Naive thymus-derived CD4-positive, alpha-beta T cell (primary cell): ENCODE results near the gene CACNA1C. TPM values are rescaled to one million over a fixed set of nuclear protein-coding genes. Genes with fewer than 3 reads are reported as not detected.

ENCODE experiments used
- ATAC-seq: fragments of 150-1000 bp; cut with Tn5 transposase; 2 replicates; pipeline ENCODE4 v1.10.0; 2021; ENCODE audit warnings: mild to moderate bottlenecking, moderate library complexity
- CTCF ChIA-PET: fragments of 350-600 bp; sonication (Branson Sonifier 250); formaldehyde crosslinking; loops from one replicate; lab custom pipeline; 2021; ENCODE audit warnings: antibody characterized with exemption; lab: Charles Lee
- POLR2A ChIA-PET: fragments of 350-600 bp; sonication (Branson Sonifier 250); formaldehyde crosslinking; loops from one replicate; lab custom pipeline; 2021; ENCODE audit warnings: antibody characterized with exemption, inconsistent platforms; lab: Charles Lee
- DNase-seq, 9 donors: peaks; one replicate each; pipeline versions ENCODE4 v3.0.0 to v3.0.0-alpha.2; 2020 to 2022; ENCODE audit warnings: mixed read lengths in 1 of 9
- H3K27ac ChIP-seq: one replicate; pipeline ENCODE4 v1.7.0; 2013; ENCODE audit warnings: mild to moderate bottlenecking, low read depth, low read length, moderate library complexity
- H3K27me3 ChIP-seq, 2 donors: one replicate each; pipeline ENCODE4 v1.7.0; 2013; ENCODE audit warnings: low read length in 2 of 2, mild to moderate bottlenecking in 2 of 2, moderate library complexity in 2 of 2; ENCODE audit not compliant: control insufficient read depth in 2 of 2, insufficient read depth in 2 of 2
- H3K36me3 ChIP-seq, 3 experiments: 1 replicate in 2 of 3; 2 replicates in 1 of 3; pipeline ENCODE4 v1.7.0; 2013; ENCODE audit warnings: low read length in 3 of 3, mild to moderate bottlenecking in 3 of 3, moderate library complexity in 1 of 3; ENCODE audit not compliant: insufficient read depth in 3 of 3, control insufficient read depth in 2 of 3
- H3K4me1 ChIP-seq, 2 donors: one replicate each; pipeline ENCODE4 v1.7.0; 2013; ENCODE audit warnings: low read length in 2 of 2, mild to moderate bottlenecking in 2 of 2, moderate library complexity in 1 of 2; ENCODE audit not compliant: control insufficient read depth in 2 of 2, insufficient read depth in 2 of 2
- H3K4me3 ChIP-seq: 2 replicates; pipeline ENCODE4 v1.7.0; 2013; ENCODE audit warnings: mild to moderate bottlenecking, low read length
- H3K9me3 ChIP-seq, 3 experiments: 1 replicate in 2 of 3; 2 replicates in 1 of 3; pipeline ENCODE4 v1.7.0; 2013; ENCODE audit warnings: low read length in 3 of 3; ENCODE audit not compliant: control insufficient read depth in 2 of 3
- H3K27ac Mint-ChIP-seq, 9 donors: one replicate each; pipeline ENCODE4 v1.8.0; 2020 to 2022; ENCODE audit warnings: mixed read lengths in 9 of 9, mild to moderate bottlenecking in 8 of 9, moderate library complexity in 5 of 9, inconsistent platforms in 2 of 9
- H3K27me3 Mint-ChIP-seq, 5 donors: one replicate each; pipeline ENCODE4 v1.8.0; 2021 to 2022; ENCODE audit warnings: mixed read lengths in 5 of 5, mild to moderate bottlenecking in 1 of 5
- H3K36me3 Mint-ChIP-seq, 5 donors: one replicate each; pipeline ENCODE4 v1.8.0; 2020 to 2022; ENCODE audit warnings: mixed read lengths in 5 of 5, mild to moderate bottlenecking in 3 of 5, inconsistent platforms in 1 of 5
- H3K4me1 Mint-ChIP-seq, 7 donors: one replicate each; pipeline ENCODE4 v1.8.0; 2020 to 2022; ENCODE audit warnings: mixed read lengths in 7 of 7, mild to moderate bottlenecking in 3 of 7, inconsistent platforms in 1 of 7
- H3K4me3 Mint-ChIP-seq, 10 donors: one replicate each; pipeline ENCODE4 v1.8.0; 2020 to 2022; ENCODE audit warnings: mild to moderate bottlenecking in 10 of 10, mixed read lengths in 10 of 10, moderate library complexity in 6 of 10, inconsistent platforms in 2 of 10
- H3K9me3 Mint-ChIP-seq, 11 donors: one replicate each; pipeline ENCODE4 v1.8.0; 2020 to 2022; ENCODE audit warnings: mixed read lengths in 11 of 11, mild to moderate bottlenecking in 4 of 11, inconsistent platforms in 1 of 11, moderate library complexity in 1 of 11
- intact Hi-C, 2 donors: fragments of 100-400 bp; cut with micrococcal nuclease; formaldehyde crosslinking; loops; one replicate each; pipeline ENCODE4 v1.15.1; 2023
- polyA plus RNA-seq, 2 donors: library from polyadenylated mRNA; unstranded; fragments of 300-500 nt; fragmentation: Illumina TruSeq; gene quantifications; one replicate each; pipeline ENCODE4 v1.2.3, GENCODE V29; 2021
- total RNA-seq, 6 experiments: library from RNA in 5 of 6; stranded (reverse) in 5 of 6; gene quantifications; 1 replicate in 5 of 6; 2 replicates in 1 of 6; pipeline ENCODE4 v1.2.3 and lab custom pipeline; 2021 to 2026

The CACNA1C gene
- total and polyA plus RNA-seq, 7 experiments from 2014 or later, result 0.04 to 0.48 (median 0.08) TPM

GRCh38 chr12:2034633-2035430, 18.0 kb upstream of the CACNA1C start:
- H3K4me1 ChIP-seq, result peaks cover 0 to 4% of the 10 kb centered on the region in 2 donors
- H3K27me3 ChIP-seq, result peaks cover 0 to 4% of the 10 kb centered on the region in 2 donors
- DNase-seq, result peak; percentile 70 to 94 (median 83)
- H3K4me1 Mint-ChIP-seq, result peaks cover 6 to 15% (median 13%) of the 10 kb centered on the region in 7 donors
- ATAC-seq, result peak; percentile 100
- POLR2A ChIA-PET, result no interaction called here
- intact Hi-C loops, result loop anchor here (1.0 to 10.0 kb wide), 4 partner anchors 31 to 380 kb away; partner anchors contain the start of gene DCP1B (in 2 of the 2)
- H3K27me3 Mint-ChIP-seq, result peaks cover 33 to 75% (median 36%) of the 10 kb centered on the region in 5 donors
- H3K9me3 ChIP-seq, result no peaks in the 10 kb centered on the region
- H3K4me3 ChIP-seq, result peak overlapping the region; percentile 64
- H3K27ac ChIP-seq, result no peak overlapping the region
- H3K36me3 ChIP-seq, result no peaks in the 10 kb centered on the region
- peak overlapping the region in 4 of 9 donors; percentile 6 to 85 (median 47) for H3K27ac Mint-ChIP-seq
- CTCF ChIA-PET, result interaction anchor here (0.6 kb wide), 1 partner anchor 918 kb away, joined by 4 read pairs; no protein-coding TSS in a partner anchor
- H3K9me3 Mint-ChIP-seq, result no peaks in the 10 kb centered on the region
- peak overlapping the region; percentile 67 to 81 (median 74) for H3K4me3 Mint-ChIP-seq
- H3K36me3 Mint-ChIP-seq, result no peaks in the 10 kb centered on the region

DNA sequence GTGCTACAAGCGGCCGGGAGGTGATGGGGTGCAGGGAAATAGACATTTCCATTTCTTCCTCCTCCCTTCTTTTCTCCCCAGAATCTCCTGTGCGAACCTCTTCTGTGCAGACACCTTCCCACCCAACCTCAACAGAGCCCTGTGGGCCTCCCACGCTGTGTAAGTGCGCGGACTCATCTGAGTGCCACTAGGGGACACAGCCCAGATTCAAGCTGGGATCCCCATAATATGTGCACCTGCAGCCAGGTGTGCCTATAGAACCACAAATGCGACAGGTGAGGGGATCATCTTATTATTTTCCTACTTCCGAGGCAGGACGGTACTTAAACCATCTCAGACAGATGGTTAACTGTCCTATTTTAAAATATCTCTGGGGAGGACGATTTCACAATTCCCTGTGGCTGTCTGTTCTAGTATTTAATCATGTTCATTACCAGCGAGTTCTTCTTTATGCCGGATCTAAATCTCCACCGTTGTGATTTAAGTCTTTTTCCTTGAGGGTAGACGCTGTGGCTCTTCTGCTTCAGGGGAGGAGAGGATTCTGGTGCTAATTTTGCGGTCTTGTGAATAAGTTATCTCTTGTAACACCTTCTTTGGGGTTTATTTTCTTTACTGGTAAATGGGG, 17.2 kb upstream of the CACNA1C start:
- ATAC-seq (peak; percentile 14), DNase-seq (peak in 1 of 9 donors; percentile 5)
- Histone ChIP-seq H3K27ac (no peak overlapping the region), H3K27me3 (peaks cover 0 to 4% of the 10 kb centered on the region in 2 donors), H3K9me3 (no peaks in the 10 kb centered on the region), H3K4me3 (peak overlapping the region; percentile 64), H3K4me1 (peaks cover 0 to 4% of the 10 kb centered on the region in 2 donors), H3K36me3 (no peaks in the 10 kb centered on the region)
- POLR2A ChIA-PET, result no interaction called here
- H3K4me1 Mint-ChIP-seq, result peaks cover 6 to 15% (median 13%) of the 10 kb centered on the region in 7 donors
- no peaks in the 10 kb centered on the region for H3K36me3 Mint-ChIP-seq
- intact Hi-C loops, result loop anchor here (1.0 to 10.0 kb wide), 4 partner anchors 31 to 381 kb away; partner anchors contain the start of gene DCP1B (in 2 of the 2)
- CTCF ChIA-PET, result interaction anchor here (0.6 kb wide), 1 partner anchor 918 kb away, joined by 4 read pairs; no protein-coding TSS in a partner anchor
- no peaks in the 10 kb centered on the region for H3K9me3 Mint-ChIP-seq
- peak overlapping the region; percentile 67 to 79 (median 72) for H3K4me3 Mint-ChIP-seq
- H3K27me3 Mint-ChIP-seq, result peaks cover 34 to 76% (median 40%) of the 10 kb centered on the region in 5 donors
- peak overlapping the region in 5 of 9 donors; percentile 25 to 68 (median 37) for H3K27ac Mint-ChIP-seq

- Mint-ChIP-seq H3K4me3 (no peak overlapping the region), H3K27me3 (peaks cover 21 to 70% (median 43%) of the 10 kb centered on the region in 5 donors), H3K27ac (no peak overlapping the region), H3K9me3 (no peaks in the 10 kb centered on the region), H3K4me1 (peaks cover 4 to 15% (median 13%) of the 10 kb centered on the region in 7 donors), H3K36me3 (no peaks in the 10 kb centered on the region)
- ATAC-seq (no peak), DNase-seq (no peak)
- CTCF ChIA-PET, result no interaction called here
- POLR2A ChIA-PET, result no interaction called here
- Histone ChIP-seq H3K4me1 (peaks cover 0 to 4% of the 10 kb centered on the region in 2 donors), H3K36me3 (no peaks in the 10 kb centered on the region), H3K27ac (no peak overlapping the region), H3K4me3 (no peak overlapping the region), H3K27me3 (peaks cover 0 to 4% of the 10 kb centered on the region in 2 donors), H3K9me3 (no peaks in the 10 kb centered on the region)
- intact Hi-C loops, result loop anchor here in 1 of 2 donors (10.0 kb wide), 1 partner anchor 384 kb away; no protein-coding TSS in a partner anchor
Measured at GRCh38 chr12:2039034-2039433, 13.8 kb upstream of the CACNA1C start.

GRCh38 chr12:2043054-2043453, 9.7 kb upstream of the CACNA1C start:
- intact Hi-C loops, result no loop called here
- no peak overlapping the region for H3K4me3 ChIP-seq
- H3K27ac ChIP-seq, result no peak overlapping the region
- Mint-ChIP-seq H3K36me3 (no peaks in the 10 kb centered on the region), H3K27ac (no peak overlapping the region), H3K4me3 (no peak overlapping the region), H3K4me1 (no peaks in the 10 kb centered on the region), H3K9me3 (no peaks in the 10 kb centered on the region), H3K27me3 (peaks cover 18 to 59% (median 52%) of the 10 kb centered on the region in 5 donors)
- no peaks in the 10 kb centered on the region for H3K4me1 ChIP-seq
- H3K9me3 ChIP-seq, result no peaks in the 10 kb centered on the region
- H3K36me3 ChIP-seq, result no peaks in the 10 kb centered on the region
- no peaks in the 10 kb centered on the region for H3K27me3 ChIP-seq
- CTCF ChIA-PET, result no interaction called here
- POLR2A ChIA-PET, result no interaction called here
- ATAC-seq, result no peak
- DNase-seq, result no peak

GRCh38 chr12:2044165-2044564, 8.6 kb upstream of the CACNA1C start:
- POLR2A ChIA-PET, result no interaction called here
- intact Hi-C loops, result no loop called here

GRCh38 chr12:2046957-2047356, 5.8 kb upstream of the CACNA1C start:
- Mint-ChIP-seq H3K9me3 (peaks cover 0 to 1% (median 0%) of the 10 kb centered on the region in 11 donors), H3K27me3 (peaks cover 44 to 72% (median 68%) of the 10 kb centered on the region in 5 donors), H3K4me1 (peaks cover 6 to 16% (median 11%) of the 10 kb centered on the region in 7 donors), H3K4me3 (no peak overlapping the region), H3K27ac (no peak overlapping the region), H3K36me3 (no peaks in the 10 kb centered on the region)
- DNase-seq (no peak), ATAC-seq (no peak)
- intact Hi-C loops, result no loop called here
- H3K36me3 ChIP-seq, result no peaks in the 10 kb centered on the region
- H3K4me1 ChIP-seq, result no peaks in the 10 kb centered on the region
- no peaks in the 10 kb centered on the region for H3K9me3 ChIP-seq
- ChIA-PET CTCF (no interaction called here), POLR2A (no interaction called here)
- H3K4me3 ChIP-seq, result no peak overlapping the region
- H3K27me3 ChIP-seq, result peaks cover 9 to 10% of the 10 kb centered on the region in 2 donors
- no peak overlapping the region for H3K27ac ChIP-seq

More at GRCh38 chr12:2044165-2044564, 8.6 kb upstream of the CACNA1C start:
- no peaks in the 10 kb centered on the region for H3K36me3 Mint-ChIP-seq
- no peak for ATAC-seq
- H3K4me3 Mint-ChIP-seq, result no peak overlapping the region
- H3K9me3 ChIP-seq, result no peaks in the 10 kb centered on the region
- no peaks in the 10 kb centered on the region for H3K4me1 ChIP-seq
- CTCF ChIA-PET, result no interaction called here
- H3K9me3 Mint-ChIP-seq, result no peaks in the 10 kb centered on the region
- no peaks in the 10 kb centered on the region for H3K4me1 Mint-ChIP-seq
- no peaks in the 10 kb centered on the region for H3K27me3 ChIP-seq
- H3K27ac ChIP-seq, result no peak overlapping the region
- no peaks in the 10 kb centered on the region for H3K36me3 ChIP-seq
- no peak for DNase-seq
- H3K4me3 ChIP-seq, result no peak overlapping the region
- no peak overlapping the region for H3K27ac Mint-ChIP-seq
- peaks cover 24 to 63% (median 55%) of the 10 kb centered on the region in 5 donors for H3K27me3 Mint-ChIP-seq
